PC-9 (cell line): ENCODE measurements around the gene SEMA7A. TPM values are rescaled to one million over a fixed set of nuclear protein-coding genes. Genes with fewer than 3 reads are reported as not detected.

ENCODE experiments used
- BruUV-seq: library from RNA; stranded (reverse); fragments of 400-500 nt; replicated peaks from 2 replicates; lab custom pipeline; 2021; lab: Mats Ljungman, UMichigan
- CTCF ChIA-PET: fragments of 300-600 bp; sonication (Branson Sonifier 250); formaldehyde crosslinking; loops from one replicate; lab custom pipeline; 2022; ENCODE audit warnings: antibody characterized with exemption; lab: Charles Lee
- POLR2A ChIA-PET: fragments of 300-600 bp; sonication (Branson Sonifier 250); formaldehyde crosslinking; loops from one replicate; lab custom pipeline; 2022; ENCODE audit warnings: antibody characterized with exemption; ENCODE audit not compliant: unreplicated experiment; lab: Charles Lee
- DNase-seq, 2 experiments: peaks; one replicate each; pipeline versions ENCODE4 v3.0.0 to v3.0.0-alpha.2; 2015 to 2022; ENCODE audit warnings: mixed read lengths in 1 of 2
- H2AFZ ChIP-seq: fragments of 200-600 bp; sonication (generic); 2 replicates; pipeline ENCODE4 v1.8.1; 2017; ENCODE audit warnings: antibody characterized with exemption
- H3F3A ChIP-seq: fragments of 200-600 bp; sonication (generic); 2 replicates; pipeline ENCODE4 v1.8.1; 2017; ENCODE audit warnings: antibody characterized with exemption, mild to moderate bottlenecking, low read depth; ENCODE audit not compliant: insufficient read depth
- H3K27ac ChIP-seq: fragments of 200-600 bp; sonication (generic); 2 replicates; pipeline ENCODE4 v1.6.1; 2016; ENCODE audit warnings: mixed run types
- H3K27me3 ChIP-seq: fragments of 200-600 bp; sonication (generic); 2 replicates; pipeline ENCODE4 v1.6.1; 2016; ENCODE audit warnings: low read depth, mixed run types; ENCODE audit not compliant: insufficient read depth
- H3K36me3 ChIP-seq: fragments of 200-600 bp; sonication (generic); 2 replicates; pipeline ENCODE4 v1.6.1; 2016; ENCODE audit warnings: low read depth, mixed run types
- H3K4me1 ChIP-seq: fragments of 200-600 bp; sonication (generic); replicated peaks from 2 replicates; pipeline ENCODE4 v1.6.1; 2016; ENCODE audit warnings: mixed run types; ENCODE audit not compliant: insufficient read depth
- H3K4me2 ChIP-seq: fragments of 200-600 bp; sonication (generic); 2 replicates; pipeline ENCODE4 v1.6.1; 2017; ENCODE audit warnings: mixed run types
- H3K4me3 ChIP-seq: fragments of 200-600 bp; sonication (generic); 2 replicates; pipeline ENCODE4 v1.6.1; 2016; ENCODE audit warnings: mixed run types
- H3K79me2 ChIP-seq: fragments of 200-600 bp; sonication (generic); 2 replicates; pipeline ENCODE4 v1.6.1; 2017; ENCODE audit warnings: low read depth, mixed run types
- H3K9me2 ChIP-seq: fragments of 200-600 bp; sonication (generic); 2 replicates; pipeline ENCODE4 v1.8.1; 2017; ENCODE audit warnings: mild to moderate bottlenecking; ENCODE audit not compliant: insufficient read depth
- H3K9me3 ChIP-seq: fragments of 200-600 bp; sonication (generic); 2 replicates; pipeline ENCODE4 v1.8.1; 2016; ENCODE audit warnings: low read depth; ENCODE audit not compliant: insufficient read depth
- H4K20me1 ChIP-seq: fragments of 200-600 bp; sonication (generic); 2 replicates; pipeline ENCODE4 v1.8.1; 2017; ENCODE audit not compliant: insufficient read depth
- EZH2 ChIP-seq: fragments of 200-600 bp; sonication (generic); IDR thresholded peaks from 2 replicates; pipeline ENCODE4 v1.8.0; 2017; ENCODE audit warnings: antibody characterized with exemption, low read depth
- intact Hi-C: fragments of 100-400 bp; cut with micrococcal nuclease; formaldehyde crosslinking; loops from one replicate; pipeline ENCODE4 v1.10.0; 2022; ENCODE audit not compliant: unreplicated experiment
- total RNA-seq: library from RNA; stranded (reverse); gene quantifications from 2 replicates; pipeline ENCODE4 v1.2.3, GENCODE V29; 2021
- TF ChIP-seq, protein P1 (sequence below): fragments of 200-600 bp; sonication (generic); conservative IDR thresholded peaks from 2 replicates; pipeline ENCODE4 v1.6.1; 2017; ENCODE audit warnings: mixed run types, antibody characterized with exemption, mild to moderate bottlenecking, moderate library complexity

Gene SEMA7A
- total RNA-seq, 1 experiment from 2014 or later, result 8.3 TPM

DNA sequence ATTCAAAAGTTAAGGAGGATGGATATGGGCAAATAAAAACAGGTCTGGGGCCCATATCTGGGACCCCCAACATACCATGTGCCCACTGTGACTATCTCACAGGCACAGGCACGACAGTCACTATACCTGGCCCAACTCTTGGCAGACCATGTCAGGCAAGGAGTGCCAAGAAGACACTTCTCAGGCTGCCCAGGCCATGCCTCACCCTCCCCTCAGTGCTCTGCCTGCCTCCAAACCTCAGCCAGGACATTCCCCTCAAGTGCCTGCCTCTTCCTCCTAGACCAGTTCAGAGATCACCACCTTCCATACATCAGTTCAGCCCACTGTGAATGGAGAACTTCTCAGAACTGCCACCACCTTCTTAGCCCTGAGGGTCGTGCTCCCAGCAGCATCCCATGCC, 4.4 kb upstream of the SEMA7A start:
- no peaks in the 10 kb centered on the region for H3K9me2 ChIP-seq
- intact Hi-C loops, result loop anchor here (1.0 to 2.0 kb wide), 3 partner anchors 56 to 194 kb away; no protein-coding TSS in a partner anchor
- no peaks in the 10 kb centered on the region for H3F3A ChIP-seq
- H3K4me2 ChIP-seq, result no peak overlapping the region
- no peaks in the 10 kb centered on the region for H3K36me3 ChIP-seq
- ChIA-PET POLR2A (interaction anchor here (0.6 to 0.8 kb wide), 2 partner anchors 41 to 49 kb away, joined by 3 read pairs; no protein-coding TSS in a partner anchor), CTCF (interaction anchor here (0.6 to 0.7 kb wide), 3 partner anchors 10 to 56 kb away, joined by 4 to 5 read pairs (median 5); no protein-coding TSS in a partner anchor)
- no TSS peak for BruUV-seq
- no peaks in the 10 kb centered on the region for H3K79me2 ChIP-seq
- H3K4me1 ChIP-seq, result 0 out of 2 replicates have a peak, but pooled peaks cover 6% of the 10 kb centered on the region
- no peak for TF ChIP-seq EZH2
- TF ChIP-seq, protein P1, sequence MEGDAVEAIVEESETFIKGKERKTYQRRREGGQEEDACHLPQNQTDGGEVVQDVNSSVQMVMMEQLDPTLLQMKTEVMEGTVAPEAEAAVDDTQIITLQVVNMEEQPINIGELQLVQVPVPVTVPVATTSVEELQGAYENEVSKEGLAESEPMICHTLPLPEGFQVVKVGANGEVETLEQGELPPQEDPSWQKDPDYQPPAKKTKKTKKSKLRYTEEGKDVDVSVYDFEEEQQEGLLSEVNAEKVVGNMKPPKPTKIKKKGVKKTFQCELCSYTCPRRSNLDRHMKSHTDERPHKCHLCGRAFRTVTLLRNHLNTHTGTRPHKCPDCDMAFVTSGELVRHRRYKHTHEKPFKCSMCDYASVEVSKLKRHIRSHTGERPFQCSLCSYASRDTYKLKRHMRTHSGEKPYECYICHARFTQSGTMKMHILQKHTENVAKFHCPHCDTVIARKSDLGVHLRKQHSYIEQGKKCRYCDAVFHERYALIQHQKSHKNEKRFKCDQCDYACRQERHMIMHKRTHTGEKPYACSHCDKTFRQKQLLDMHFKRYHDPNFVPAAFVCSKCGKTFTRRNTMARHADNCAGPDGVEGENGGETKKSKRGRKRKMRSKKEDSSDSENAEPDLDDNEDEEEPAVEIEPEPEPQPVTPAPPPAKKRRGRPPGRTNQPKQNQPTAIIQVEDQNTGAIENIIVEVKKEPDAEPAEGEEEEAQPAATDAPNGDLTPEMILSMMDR, result no peak
- H4K20me1 ChIP-seq, result no peaks in the 10 kb centered on the region
- H3K27me3 ChIP-seq, result no peaks in the 10 kb centered on the region
- no peak overlapping the region for H3K4me3 ChIP-seq
- H3K27ac ChIP-seq, result no peak overlapping the region
- no peak for DNase-seq
- no peaks in the 10 kb centered on the region for H3K9me3 ChIP-seq
- H2AFZ ChIP-seq, result no peak overlapping the region

DNA sequence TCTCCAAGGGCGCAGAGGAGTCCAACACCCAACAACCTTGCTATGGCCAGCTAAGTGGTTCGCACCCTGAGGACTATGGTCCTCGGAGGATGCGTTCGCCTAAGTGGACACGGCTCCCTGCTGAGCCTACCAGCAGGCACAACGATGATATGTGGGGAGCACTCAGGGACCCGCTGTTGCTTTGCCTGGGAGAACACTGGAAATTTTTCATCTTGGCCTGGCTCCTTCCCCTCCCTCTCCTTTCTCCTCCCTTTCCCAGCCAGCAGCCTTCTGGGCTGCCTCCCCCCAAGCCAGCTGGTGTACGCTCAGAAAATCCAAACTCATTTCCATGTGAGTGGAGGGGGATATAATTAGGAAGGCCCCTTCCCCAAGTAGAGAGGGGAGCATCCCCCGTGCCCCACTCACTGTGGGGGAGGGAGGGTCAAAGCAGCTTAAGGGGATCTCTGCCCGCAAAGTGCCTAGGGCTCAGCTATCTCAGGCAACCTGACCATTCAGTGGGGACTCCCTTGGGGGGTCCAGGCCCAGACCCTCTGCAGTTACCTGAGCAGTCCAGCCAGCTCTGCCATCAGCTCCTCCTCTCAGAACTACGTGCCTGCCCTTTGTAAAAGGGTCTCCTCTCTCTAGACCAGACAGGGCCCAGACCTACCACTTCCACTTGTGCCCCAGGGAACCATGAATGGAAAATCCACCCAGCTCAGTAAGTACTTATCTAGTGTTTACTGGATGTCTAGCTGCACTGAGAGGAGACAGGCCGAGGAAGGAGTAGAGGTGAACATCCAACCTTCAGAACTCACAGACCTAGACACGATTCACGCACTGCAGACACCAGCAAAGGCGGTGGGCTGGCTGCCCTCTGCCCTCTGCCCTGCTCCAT, 742 bp upstream of the SEMA7A start:
- Histone ChIP-seq H3F3A (no peaks in the 10 kb centered on the region), H3K9me3 (no peaks in the 10 kb centered on the region), H3K79me2 (peaks cover 33% of the 10 kb centered on the region), H3K27me3 (no peaks in the 10 kb centered on the region), H3K36me3 (no peaks in the 10 kb centered on the region), H3K4me1 (peaks cover 6% of the 10 kb centered on the region; the same call in 1 of the 2 replicates), H3K4me3 (peak overlapping the region; percentile 69; the same call in 1 of the 2 replicates), H4K20me1 (no peaks in the 10 kb centered on the region), H3K9me2 (no peaks in the 10 kb centered on the region), H3K27ac (no peak overlapping the region), H2AFZ (no peak overlapping the region), H3K4me2 (peak overlapping the region; percentile 83)
- DNase-seq, result no peak
- BruUV-seq, result TSS peak; percentile 94
- intact Hi-C loops, result no loop called here
- ChIA-PET POLR2A (interaction anchor here (0.7 to 0.9 kb wide), 2 partner anchors 38 to 54 kb away, joined by 4 to 8 read pairs; no protein-coding TSS in a partner anchor), CTCF (interaction anchor here (0.6 to 1.1 kb wide), 2 partner anchors 46 to 52 kb away, joined by 3 to 8 read pairs; no protein-coding TSS in a partner anchor)
- TF ChIP-seq, protein P1, result no peak
- no peak for TF ChIP-seq EZH2

DNA sequence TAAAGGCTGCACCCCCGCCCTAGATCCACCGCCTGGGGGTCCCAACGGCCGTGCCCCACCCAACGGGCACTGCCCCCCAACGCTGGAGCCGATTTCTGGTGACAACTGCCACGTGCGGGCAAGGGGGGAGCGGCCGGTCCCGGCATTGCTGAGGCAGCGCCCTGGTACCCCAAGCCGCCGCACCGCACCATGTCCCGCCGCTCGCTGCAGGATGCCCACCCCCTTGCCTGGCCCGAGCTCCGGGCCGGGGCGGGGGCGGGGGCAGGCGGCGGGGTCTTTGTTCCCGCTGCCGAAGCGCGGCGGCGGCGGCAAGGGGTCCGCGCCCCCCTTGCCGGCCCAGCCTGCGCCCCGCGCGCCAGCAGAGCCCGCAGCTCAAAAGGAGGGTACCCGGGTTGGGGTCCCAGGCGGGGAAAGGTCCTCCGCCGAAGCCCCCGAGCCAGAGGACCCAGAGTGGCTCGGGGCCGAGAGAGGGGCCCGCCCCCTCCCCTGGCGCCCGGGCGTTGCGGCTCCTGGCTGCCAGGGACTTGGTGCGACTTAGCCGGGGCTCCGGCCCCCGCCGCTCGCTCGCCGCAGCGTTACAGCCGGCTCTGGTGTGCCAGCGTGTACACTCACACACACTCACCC, 678 bp downstream of the SEMA7A start:
- Histone ChIP-seq H3K79me2 (peaks cover 40% of the 10 kb centered on the region), H4K20me1 (no peaks in the 10 kb centered on the region), H3K27ac (no peak overlapping the region), H3K4me2 (peak overlapping the region; percentile 83), H3F3A (no peaks in the 10 kb centered on the region), H2AFZ (no peak overlapping the region), H3K4me1 (peaks cover 6% of the 10 kb centered on the region; the same call in 1 of the 2 replicates), H3K36me3 (no peaks in the 10 kb centered on the region), H3K9me2 (no peaks in the 10 kb centered on the region), H3K9me3 (no peaks in the 10 kb centered on the region), H3K27me3 (no peaks in the 10 kb centered on the region), H3K4me3 (peak overlapping the region; percentile 69)
- TF ChIP-seq EZH2, result no peak
- TF ChIP-seq, protein P1, result no peak
- BruUV-seq, result no TSS peak
- CTCF ChIA-PET, result no interaction called here
- POLR2A ChIA-PET, result interaction anchor here (1.0 kb wide), 1 partner anchor 48 kb away, joined by 19 read pairs; no protein-coding TSS in a partner anchor
- intact Hi-C loops, result loop anchor here (1.0 kb wide), 1 partner anchor 10 kb away; no protein-coding TSS in a partner anchor
- DNase-seq, result no peak
